ENCODE results near the gene ORC2. TPM values are rescaled to one million over a fixed set of nuclear protein-coding genes. Genes with fewer than 3 reads are reported as not detected.

ORC2 gene
- polyA plus RNA-seq, 1 of the 3 experiments (the other 2 are of a cell fraction) = 3.9 TPM

DNA sequence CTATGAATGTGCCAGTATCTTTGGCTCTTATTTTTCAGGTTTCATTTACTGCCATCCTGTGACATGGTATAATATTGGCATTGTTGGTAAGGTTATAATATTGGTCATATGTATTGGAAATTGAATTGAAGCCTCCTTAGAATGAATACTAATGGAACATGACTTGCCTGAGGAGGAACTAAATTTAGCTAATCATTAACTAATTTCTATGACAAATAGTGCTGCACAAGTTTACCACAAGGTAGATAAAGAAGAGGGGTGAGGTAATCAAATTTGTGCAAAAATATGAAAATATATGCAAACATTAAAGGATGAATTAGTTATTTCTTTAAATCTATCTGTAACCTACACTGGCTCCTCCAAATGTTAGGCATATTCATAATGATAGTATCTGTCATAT, 43.2 kb upstream of the ORC2 start:
- Histone ChIP-seq H3K4me3 (ENCODE audit: low read depth in 2 of 2, low read length in 1 of 2) (no peak overlapping the region), H3K27me3 (ENCODE audit: insufficient read depth) (no peaks in the 10 kb centered on the region), H3K9me2 (no peaks in the 10 kb centered on the region), H4K20me1 (ENCODE audit: insufficient read depth) (no peaks in the 10 kb centered on the region), H3K36me3 (replicated peaks in 1 of 2; ENCODE audit: control insufficient read depth in 1 of 2, insufficient read depth in 2 of 2, low read length in 1 of 2) (peaks cover 6 to 37% of the 10 kb centered on the region in 2 experiments), H2AFZ (ENCODE audit: low read depth) (no peak overlapping the region), H3K9ac (no peak overlapping the region), H3K4me1 (ENCODE audit: control insufficient read depth in 1 of 2, insufficient read depth in 2 of 2, low read depth in 1 of 2, low read length in 1 of 2) (peaks cover 0 to 5% of the 10 kb centered on the region in 2 experiments; a peak in 1 of 4 replicates), H3F3A (replicated peaks; ENCODE audit: insufficient read depth) (no peaks in the 10 kb centered on the region), H3K27ac (ENCODE audit: low read depth in 2 of 2, low read length in 1 of 2) (no peak overlapping the region), H3K4me2 (no peak overlapping the region), H3K9me3 (no peaks in the 10 kb centered on the region), H3K79me2 (ENCODE audit: insufficient read depth) (no peaks in the 10 kb centered on the region)
- ChIA-PET POLR2A (no interaction called here), CTCF (no interaction called here)
- DNase-seq = no peak
- TF ChIP-seq SMC3 (IDR thresholded peaks at IDR 0.05; ENCODE audit: low read depth, low read length) = no peak
- TF ChIP-seq MXI1 (IDR thresholded peaks at IDR 0.05; ENCODE audit: low read depth, low read length) = no peak
- no peak for TF ChIP-seq NFIC (IDR thresholded peaks at IDR 0.05; ENCODE audit: borderline replicate concordance)
- no peak for TF ChIP-seq GATA2 (CRISPR knock-in tag; IDR thresholded peaks at IDR 0.05)
- no peak for TF ChIP-seq EZH2phosphoT487 (IDR thresholded peaks at IDR 0.05; ENCODE audit: borderline replicate concordance, low read depth)
- no peak for TF ChIP-seq RAD21 (IDR thresholded peaks at IDR 0.05; ENCODE audit: low read length)
- no peak for TF ChIP-seq RXRA (IDR thresholded peaks at IDR 0.05; ENCODE audit: borderline replicate concordance, low read depth)
- no peak for TF ChIP-seq POLR2AphosphoS5 (IDR thresholded peaks at IDR 0.05; ENCODE audit: low read depth, low read length)
- TF ChIP-seq USF2 (IDR thresholded peaks at IDR 0.05; ENCODE audit: borderline replicate concordance, low read depth, low read length) = no peak
- TF ChIP-seq, protein P1, sequence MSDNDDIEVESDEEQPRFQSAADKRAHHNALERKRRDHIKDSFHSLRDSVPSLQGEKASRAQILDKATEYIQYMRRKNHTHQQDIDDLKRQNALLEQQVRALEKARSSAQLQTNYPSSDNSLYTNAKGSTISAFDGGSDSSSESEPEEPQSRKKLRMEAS (IDR thresholded peaks at IDR 0.05; ENCODE audit: low read depth) = no peak
- TF ChIP-seq, protein P2, sequence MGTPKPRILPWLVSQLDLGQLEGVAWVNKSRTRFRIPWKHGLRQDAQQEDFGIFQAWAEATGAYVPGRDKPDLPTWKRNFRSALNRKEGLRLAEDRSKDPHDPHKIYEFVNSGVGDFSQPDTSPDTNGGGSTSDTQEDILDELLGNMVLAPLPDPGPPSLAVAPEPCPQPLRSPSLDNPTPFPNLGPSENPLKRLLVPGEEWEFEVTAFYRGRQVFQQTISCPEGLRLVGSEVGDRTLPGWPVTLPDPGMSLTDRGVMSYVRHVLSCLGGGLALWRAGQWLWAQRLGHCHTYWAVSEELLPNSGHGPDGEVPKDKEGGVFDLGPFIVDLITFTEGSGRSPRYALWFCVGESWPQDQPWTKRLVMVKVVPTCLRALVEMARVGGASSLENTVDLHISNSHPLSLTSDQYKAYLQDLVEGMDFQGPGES (IDR thresholded peaks at IDR 0.05; ENCODE audit: low read depth, low read length) = no peak
- TF ChIP-seq JUND (IDR thresholded peaks at IDR 0.05) = no peak
- no peak for TF ChIP-seq TEAD4 (IDR thresholded peaks at IDR 0.05; ENCODE audit: borderline replicate concordance, insufficient read depth)
- TF ChIP-seq SIN3A (IDR thresholded peaks at IDR 0.05; ENCODE audit: borderline replicate concordance, low read depth, low read length) = no peak
- no peak for TF ChIP-seq PBX3 (IDR thresholded peaks at IDR 0.05)

DNA sequence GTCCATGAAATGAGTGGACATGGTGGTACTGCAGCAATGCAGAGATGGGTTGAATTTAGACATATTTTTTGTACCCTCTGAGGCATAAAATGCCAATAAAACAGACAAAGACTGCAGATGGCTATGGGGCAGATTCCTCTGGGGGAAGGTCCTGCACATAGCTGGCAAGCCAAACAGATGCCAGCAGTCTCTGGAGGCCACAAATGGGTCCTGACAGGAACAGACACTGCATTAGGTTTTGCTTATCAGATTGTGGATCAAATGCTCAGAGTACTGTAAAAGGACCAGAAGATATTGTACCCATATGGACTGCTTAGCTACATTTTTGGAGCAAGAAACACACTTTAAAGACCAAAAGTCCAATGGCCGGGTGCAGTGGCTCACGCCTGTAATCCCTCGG, 40.9 kb upstream of the ORC2 start:
- H3K4me3 ChIP-seq (ENCODE audit: low read depth in 2 of 2, low read length in 1 of 2) = no peak overlapping the region
- peak; percentile 68 for DNase-seq
- no peaks in the 10 kb centered on the region for H3K9me3 ChIP-seq
- TF ChIP-seq RCOR1 (IDR thresholded peaks at IDR 0.05; ENCODE audit: low read length) (peak; percentile 100), CHD2 (IDR thresholded peaks at IDR 0.05; ENCODE audit: low read length, partially characterized antibody) (peak; percentile 79), PBX3 (IDR thresholded peaks at IDR 0.05) (no peak), TCF12 (IDR thresholded peaks at IDR 0.05) (0 out of 2 replicates have a peak, but pooled peaks have one; percentile 12), RFX5 (IDR thresholded peaks at IDR 0.05; ENCODE audit: low read length) (no peak), GATA2 (CRISPR knock-in tag; IDR thresholded peaks at IDR 0.05) (peak; percentile 77), TEAD4 (IDR thresholded peaks at IDR 0.05; ENCODE audit: borderline replicate concordance, insufficient read depth) (no peak), EP300 (IDR thresholded peaks at IDR 0.05; ENCODE audit: borderline replicate concordance in 1 of 2, low read depth in 1 of 2, low read length in 1 of 2) (peak in 1 of 2 experiments; percentile 74; a peak in 2 of 4 replicates)
- peaks cover 6 to 48% of the 10 kb centered on the region in 2 experiments for H3K36me3 ChIP-seq (replicated peaks in 1 of 2; ENCODE audit: control insufficient read depth in 1 of 2, insufficient read depth in 2 of 2, low read length in 1 of 2)
- no peaks in the 10 kb centered on the region for H4K20me1 ChIP-seq (ENCODE audit: insufficient read depth)
- CTCF ChIA-PET = interaction anchor here (1.4 kb wide), 1 partner anchor 40 kb away, joined by 4 read pairs; the partner anchor contains the start of gene ORC2
- H3K4me2 ChIP-seq = no peak overlapping the region
- H3K9ac ChIP-seq = no peak overlapping the region
- H2AFZ ChIP-seq (ENCODE audit: low read depth) = no peak overlapping the region
- H3F3A ChIP-seq (replicated peaks; ENCODE audit: insufficient read depth) = no peaks in the 10 kb centered on the region
- H3K4me1 ChIP-seq (ENCODE audit: control insufficient read depth in 1 of 2, insufficient read depth in 2 of 2, low read depth in 1 of 2, low read length in 1 of 2) = peaks cover 0 to 5% of the 10 kb centered on the region in 2 experiments; a peak in 1 of 4 replicates
- no peaks in the 10 kb centered on the region for H3K27me3 ChIP-seq (ENCODE audit: insufficient read depth)
- H3K9me2 ChIP-seq = no peaks in the 10 kb centered on the region
- no peaks in the 10 kb centered on the region for H3K79me2 ChIP-seq (ENCODE audit: insufficient read depth)
- peak overlapping the region in 1 of 2 experiments; percentile 56; a peak in 1 of 4 replicates for H3K27ac ChIP-seq (ENCODE audit: low read depth in 2 of 2, low read length in 1 of 2)
- WGBS (ENCODE audit: low lambda C conversion rate) = 94% methylated on average over 3 of the region's 3 CpGs
- POLR2A ChIA-PET = no interaction called here

All from SK-N-SH (cell line).